DMS53 treated with DMSO at 0.1 percent for 48 hours (cell line): Measurements from ENCODE around the gene SERBP1.
"Not testable (repeated sequence)": the region's sequence is repeated elsewhere in the genome, so short reads cannot be mapped to it uniquely, and the experiment has no call there.

Experiments
- DNase-seq: peaks from one replicate; lab custom pipeline; 2025; ENCODE audit not compliant: unreplicated experiment; lab: John Stamatoyannopoulos, UW

SERBP1 gene

DNA sequence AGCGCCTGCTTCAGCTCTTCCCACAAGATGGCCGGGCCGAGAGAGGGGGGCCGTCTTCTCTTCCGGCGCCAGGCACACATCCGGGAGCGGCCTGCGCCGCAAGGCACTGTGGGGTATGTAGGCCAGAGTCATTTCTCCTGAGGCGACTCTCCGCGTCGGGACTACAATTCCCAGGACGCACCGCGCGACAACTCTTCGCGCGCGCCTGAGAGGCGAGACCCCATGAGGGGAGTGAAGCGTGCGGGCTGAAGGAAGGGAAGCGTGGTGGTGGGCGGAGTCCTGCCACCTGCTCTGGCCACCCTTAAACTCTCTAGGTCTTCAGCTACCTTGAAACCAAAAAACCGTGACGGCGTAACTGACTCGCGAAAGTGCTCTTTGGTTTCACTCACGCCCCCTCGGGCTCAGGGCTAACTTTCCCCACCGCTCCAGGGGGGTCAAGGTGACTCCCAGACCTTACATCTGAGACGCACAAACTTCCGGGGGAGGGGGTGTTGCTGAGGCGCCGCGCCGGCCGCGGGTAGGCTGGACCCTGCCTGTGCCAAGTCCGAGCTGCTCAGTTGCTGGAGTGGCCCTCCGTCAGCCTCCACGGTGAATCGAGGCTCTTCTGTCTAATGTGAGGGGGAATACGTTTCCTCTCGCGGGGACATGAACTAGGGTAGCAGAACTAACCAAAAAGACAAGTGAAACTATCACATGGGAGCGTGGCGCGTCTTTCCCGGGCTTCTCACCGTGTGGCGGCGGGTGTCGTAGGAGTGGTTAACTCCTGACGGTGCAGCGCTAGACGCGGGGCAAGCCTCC, at the start of gene SERBP1:
TSS of gene SERBP1 (minus strand) at position 45 of the 798 bp plus-strand sequence. CDS start 102 bp downstream, outside the sequence.
- DNase-seq = peak; percentile 100

- no peak for DNase-seq
These were observed 49.1 kb upstream of the SERBP1 start for GRCh38 chr1:67479146-67479891.

GRCh38 chr1:67476906-67477305, 46.7 kb upstream of the SERBP1 start:
- no peak for DNase-seq

DNA sequence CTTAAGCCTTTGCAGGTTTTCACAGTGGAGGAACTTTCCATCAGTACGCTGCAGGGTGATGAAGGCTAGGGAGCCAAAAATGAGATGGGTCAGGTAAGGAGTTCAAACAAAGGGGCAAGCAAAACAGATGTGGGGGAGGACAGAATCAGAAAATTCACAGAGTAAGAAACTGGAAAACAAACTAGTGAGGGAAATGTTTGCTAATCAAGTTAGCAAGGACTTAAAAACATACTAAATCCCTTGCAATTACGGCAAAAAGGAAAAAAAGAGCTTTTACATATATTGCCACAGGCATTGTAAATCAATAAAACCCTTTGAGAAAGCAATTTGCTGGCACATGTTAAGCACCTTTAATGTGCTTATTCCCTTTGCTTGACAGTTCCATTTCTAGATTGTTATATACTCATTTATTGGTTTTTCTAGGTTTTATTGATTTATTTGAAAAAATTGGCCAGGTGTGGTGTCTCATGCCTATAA, 45.8 kb upstream of the SERBP1 start:
- no peak for DNase-seq

- no peak for DNase-seq
These were observed 41.9 kb upstream of the SERBP1 start for GRCh38 chr1:67472056-67472455.

DNA sequence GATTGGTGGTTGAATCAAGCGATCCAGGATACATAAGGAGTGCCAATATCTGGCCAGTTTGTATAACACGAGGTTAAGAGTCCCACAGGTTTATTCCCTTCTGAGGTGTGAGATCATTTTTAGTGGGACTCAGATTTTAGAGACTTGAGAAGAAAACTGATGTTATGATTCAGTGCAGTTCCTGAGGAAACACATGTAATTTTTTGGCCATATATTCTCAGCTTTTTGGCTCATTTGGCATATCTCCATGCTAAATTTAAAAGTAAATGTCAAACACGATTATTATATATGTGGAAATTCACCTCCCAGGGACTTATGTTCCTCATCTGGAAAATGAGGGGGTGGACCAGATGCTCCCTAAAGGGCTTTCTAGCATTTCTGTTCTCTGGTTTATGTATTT, 39.2 kb upstream of the SERBP1 start:
- DNase-seq = no peak

DNA sequence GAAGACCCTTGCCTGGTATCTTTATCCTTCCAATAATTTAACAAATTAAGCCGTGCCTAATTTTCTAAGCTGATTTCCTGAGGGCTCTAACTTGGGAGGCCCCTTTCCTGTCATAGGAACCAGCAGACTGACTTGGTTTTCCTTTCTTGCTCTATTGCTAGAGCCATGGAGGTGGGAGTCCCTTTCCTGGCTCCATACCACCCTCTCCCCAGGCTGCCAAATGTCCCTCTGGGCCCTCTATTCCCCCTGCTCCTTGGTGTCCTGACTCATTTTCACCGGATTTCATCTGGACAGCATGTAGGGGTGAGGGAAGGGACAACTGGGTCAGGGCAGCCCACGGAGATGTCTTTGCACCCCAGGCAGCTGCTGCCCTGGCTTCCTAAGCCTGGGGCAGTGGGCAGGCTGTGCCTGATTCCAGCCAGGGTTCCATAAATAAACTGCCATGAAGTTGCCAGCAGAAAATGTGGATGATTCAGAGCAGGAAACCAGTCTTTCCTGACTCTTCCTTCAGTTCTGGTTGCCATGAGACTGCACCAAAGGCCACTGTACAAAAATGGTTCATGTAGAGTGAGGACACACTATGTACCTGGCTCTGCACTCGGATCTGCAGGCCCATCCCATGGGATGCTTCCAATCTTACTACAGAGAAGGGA, 38.0 kb upstream of the SERBP1 start:
- DNase-seq = no peak

DNA sequence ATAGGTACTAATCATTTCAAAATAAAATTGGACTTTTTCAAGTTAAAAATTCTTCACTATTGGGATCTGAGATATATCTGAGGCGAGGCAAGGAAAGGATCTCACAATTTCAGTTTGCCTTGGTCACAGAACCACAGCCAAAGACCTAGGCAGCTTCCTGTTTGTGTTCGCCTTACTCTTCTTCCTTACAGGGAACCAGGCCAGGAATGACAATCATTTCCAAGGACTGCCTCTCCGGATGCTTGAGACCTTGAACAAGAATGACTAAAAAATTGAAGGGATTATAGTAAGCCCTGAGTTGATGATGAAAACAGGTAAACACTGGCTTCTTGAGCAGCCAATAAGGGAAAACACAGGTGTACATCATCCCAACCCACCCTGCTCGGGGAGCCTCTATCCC, 35.2 kb upstream of the SERBP1 start:
- DNase-seq = no peak

GRCh38 chr1:67464746-67465145, 34.5 kb upstream of the SERBP1 start:
- no peak for DNase-seq

DNA sequence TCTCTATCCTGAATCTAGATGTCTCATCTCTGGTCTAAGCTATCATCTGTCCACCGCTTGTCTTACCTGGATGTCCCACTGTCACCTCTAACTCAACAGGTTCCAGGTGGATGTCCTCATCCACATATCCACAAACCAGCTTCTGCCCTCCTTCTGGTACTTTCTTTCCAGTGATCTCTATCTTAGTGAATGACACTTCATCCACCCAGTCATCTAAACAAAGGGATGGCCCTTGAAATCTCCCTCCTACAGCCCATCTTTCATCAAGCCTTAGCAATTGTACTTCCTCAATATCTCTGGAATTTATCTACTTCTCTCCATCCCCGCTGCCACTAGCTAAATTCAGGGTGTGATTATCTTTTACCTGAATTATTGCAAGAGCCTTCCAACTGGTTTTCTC, 33.9 kb upstream of the SERBP1 start:
- no peak for DNase-seq

- DNase-seq = no peak
These were observed 33.2 kb upstream of the SERBP1 start for GRCh38 chr1:67463298-67463955.

DNA sequence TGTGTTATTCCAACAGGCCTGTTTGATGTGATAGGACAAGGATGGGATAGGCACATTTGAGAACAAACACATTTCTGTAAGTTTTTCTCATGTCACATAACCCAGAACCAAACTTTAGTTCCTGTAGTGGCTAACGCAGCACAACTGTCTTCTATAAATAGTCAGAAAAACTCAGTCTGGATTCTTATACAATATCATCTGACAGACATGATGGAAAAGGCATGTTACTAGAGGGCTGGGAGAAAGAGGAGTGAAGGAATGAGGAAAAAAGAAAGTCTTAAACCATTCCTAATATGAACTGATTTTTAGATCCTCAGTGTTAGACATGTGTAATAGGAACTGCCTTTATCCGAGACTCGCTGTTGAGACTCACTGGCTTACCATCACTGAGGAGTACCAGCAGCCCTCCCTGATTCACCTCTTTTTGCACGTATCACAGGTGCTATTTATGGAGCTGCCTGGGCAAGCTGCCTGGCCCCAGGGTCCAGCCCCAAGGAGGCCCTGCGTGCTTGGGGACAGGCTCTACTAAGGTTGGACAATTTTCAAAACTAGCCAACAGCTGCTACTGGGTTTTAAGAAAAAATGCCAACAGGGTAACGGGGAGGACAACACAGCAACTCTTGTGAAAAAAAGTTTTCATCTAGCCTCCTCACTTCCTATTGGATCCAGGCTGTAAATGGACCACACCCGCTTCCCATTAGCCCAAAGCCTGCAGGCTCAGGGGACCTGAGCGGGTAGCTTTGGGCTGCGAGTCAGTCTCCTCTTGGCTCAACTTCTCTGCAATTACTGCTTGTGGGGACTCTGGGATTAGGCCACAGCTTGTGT, 30.7 kb upstream of the SERBP1 start:
- DNase-seq = no peak

GRCh38 chr1:67459068-67459467, 28.9 kb upstream of the SERBP1 start:
- no peak for DNase-seq

- DNase-seq = no peak
These were observed 28.5 kb upstream of the SERBP1 start for GRCh38 chr1:67458663-67459062.

GRCh38 chr1:67457247-67457646, 27.0 kb upstream of the SERBP1 start:
- no peak for DNase-seq

GRCh38 chr1:67451815-67452214, 21.6 kb upstream of the SERBP1 start:
- DNase-seq = no peak

DNA sequence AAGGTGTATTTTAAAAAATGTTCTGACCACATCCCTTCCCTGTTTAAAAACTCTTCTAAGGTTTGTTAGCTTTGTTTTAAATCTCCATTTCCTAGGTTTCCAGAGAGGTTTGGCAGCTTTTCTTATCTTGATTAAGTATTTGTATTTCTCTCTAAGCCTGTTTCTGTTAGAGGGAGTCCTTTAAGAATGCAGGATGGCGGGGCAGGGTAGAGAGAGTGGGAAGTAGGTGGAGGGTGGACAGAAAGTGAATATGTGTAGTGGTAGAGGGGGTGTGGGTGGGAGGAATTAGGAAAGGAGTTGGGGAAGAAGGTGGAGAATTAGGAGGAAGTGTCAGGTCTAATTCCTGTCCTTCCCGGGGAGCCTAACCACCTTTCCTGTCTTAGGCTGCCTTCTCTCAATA, 21.2 kb upstream of the SERBP1 start:
- DNase-seq = no peak

DNA sequence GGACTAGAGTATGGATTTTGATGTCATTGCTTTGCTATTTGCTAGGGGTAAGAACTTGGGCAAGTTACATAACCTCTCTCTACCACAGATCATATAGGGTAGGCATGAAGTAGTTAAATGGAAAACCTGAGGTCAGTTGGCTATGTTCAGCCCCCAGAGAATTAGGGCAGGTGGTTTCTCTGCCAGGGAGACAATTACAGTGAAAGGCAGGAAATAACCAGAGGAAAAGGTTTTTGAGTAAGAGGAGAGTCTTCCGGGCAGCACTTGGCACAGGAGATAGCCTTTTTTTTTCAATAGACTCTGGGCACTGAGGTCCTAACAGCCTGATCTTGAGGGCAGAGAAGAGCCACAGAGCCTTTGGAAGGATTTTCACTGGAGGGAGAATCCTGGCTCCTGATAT, 16.7 kb upstream of the SERBP1 start:
- DNase-seq = no peak

DNA sequence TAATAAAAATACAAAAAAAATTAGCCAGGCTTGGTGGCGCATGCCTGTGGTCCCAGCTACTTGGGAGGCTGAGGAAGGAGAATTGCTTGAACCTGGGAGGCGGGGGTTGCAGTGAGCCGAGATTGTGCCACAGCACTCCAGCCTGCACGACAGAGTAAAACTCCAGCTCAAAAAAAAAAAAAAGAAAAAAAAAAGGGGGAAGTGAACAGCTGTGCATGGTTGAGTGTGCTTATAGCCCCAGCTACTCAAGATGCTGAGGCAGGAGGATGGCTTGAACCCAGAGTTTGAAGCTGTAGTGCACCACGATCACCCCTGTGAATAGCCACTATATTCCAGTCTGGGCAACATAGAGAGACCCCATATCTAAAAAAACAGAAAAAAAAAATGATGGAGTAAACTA, 15.8 kb upstream of the SERBP1 start:
- DNase-seq = not testable (repeated sequence)

- DNase-seq = no peak
These were observed 11.6 kb upstream of the SERBP1 start for GRCh38 chr1:67441739-67442281.
